Suprapubic skin (tissue), 3 donors: ENCODE results near the gene DYRK2.
A peak's percentile ranks its signal among the peaks of the same experiment; 100 is the strongest.

ENCODE experiments used
- CTCF ChIP-seq, 2 donors: fragments of 200-600 bp in 1 of 2; fragments of 450-650 bp in 1 of 2; sonication (generic) in 1 of 2; IDR thresholded peaks; one replicate each; pipeline ENCODE4 v1.5.1; 2016 to 2019; ENCODE audit warnings: antibody characterized with exemption in 2 of 2, mild to moderate bottlenecking in 1 of 2, moderate library complexity in 1 of 2
- POLR2A ChIP-seq, 2 donors: fragments of 450-650 bp; IDR thresholded peaks; one replicate each; pipeline ENCODE4 v1.6.1; 2017; ENCODE audit warnings: antibody characterized with exemption in 2 of 2, mild to moderate bottlenecking in 2 of 2, moderate library complexity in 2 of 2

GRCh38 chr12:67647799-67648520 is 585 bp upstream of the DYRK2 start:
- peak in 1 of 2 donors; percentile 17 for TF ChIP-seq CTCF (IDR thresholded peaks at IDR 0.05)
- no peak for TF ChIP-seq POLR2A (IDR thresholded peaks at IDR 0.05)
